HG02870 (cell line): ENCODE data around the gene PRAMEF1.
"Not testable (repeated sequence)": the region's sequence is repeated elsewhere in the genome, so short reads cannot be mapped to it uniquely, and the experiment has no call there.

ENCODE experiments used
- ATAC-seq: cut with Tn5 transposase; IDR thresholded peaks from one replicate; pipeline ENCODE4 v1.9.1; 2021; ENCODE audit warnings: mild to moderate bottlenecking, moderate library complexity; ENCODE audit not compliant: unreplicated experiment

Gene PRAMEF1

DNA sequence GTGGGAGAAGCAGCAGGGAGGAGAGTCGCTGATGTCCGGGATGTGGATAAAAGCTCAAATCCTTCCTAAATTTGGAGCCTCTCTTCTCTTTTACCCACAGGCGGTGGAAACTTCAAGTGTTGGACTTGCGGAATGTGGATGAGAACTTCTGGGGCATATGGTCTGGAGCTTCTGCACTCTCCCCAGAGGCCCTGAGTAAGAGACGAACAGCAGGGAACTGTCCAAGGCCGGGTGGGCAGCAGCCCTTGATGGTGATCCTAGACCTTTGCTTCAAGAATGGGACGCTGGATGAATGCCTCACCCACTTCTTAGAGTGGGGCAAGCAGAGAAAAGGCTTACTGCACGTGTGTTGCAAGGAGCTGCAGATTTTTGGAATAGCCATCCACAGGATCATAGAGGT is 15.8 kb upstream of the PRAMEF1 start:
- no peak for ATAC-seq

GRCh38 chr1:12776801-12777557 is 14.2 kb upstream of the PRAMEF1 start:
- ATAC-seq, result no peak

DNA sequence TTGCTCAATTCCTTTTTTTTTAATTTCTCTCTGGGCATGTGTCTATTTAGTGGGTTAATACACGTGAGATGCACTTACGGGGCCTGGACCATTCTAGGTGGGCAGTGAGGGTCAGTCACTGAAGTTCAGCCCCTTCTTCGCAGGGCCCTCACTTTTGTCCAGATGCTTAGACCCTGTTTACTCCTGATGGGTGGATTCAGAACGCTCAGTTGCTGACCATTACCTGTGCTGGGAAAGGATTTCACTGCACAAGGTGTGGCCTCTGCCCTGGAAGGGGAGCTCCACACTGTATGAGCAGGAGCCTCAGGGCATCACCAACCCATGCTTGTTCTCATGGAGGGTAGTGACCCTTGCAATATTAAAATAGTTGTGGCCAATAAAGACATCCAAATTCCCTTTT is 13.1 kb upstream of the PRAMEF1 start:
- ATAC-seq, result no peak

DNA sequence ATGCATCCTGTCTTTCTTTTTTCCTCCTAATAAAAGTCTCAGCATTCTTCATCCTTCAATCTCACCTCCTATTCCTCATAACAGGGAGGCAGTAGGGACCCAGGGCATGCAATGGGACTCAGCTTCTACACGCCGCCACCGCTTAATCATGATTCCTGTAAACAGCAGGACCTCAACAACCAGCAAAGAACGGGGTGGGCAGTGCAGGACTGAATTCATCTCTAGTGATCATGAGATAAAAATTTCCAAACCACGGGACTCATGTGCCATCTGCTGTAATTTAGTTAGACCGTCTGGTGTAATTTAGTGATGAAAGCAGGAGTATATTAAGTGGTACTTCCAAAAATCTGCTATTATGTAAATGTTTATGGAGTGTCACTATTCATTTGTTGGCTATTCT is 12.3 kb upstream of the PRAMEF1 start:
- no peak for ATAC-seq

- not testable (repeated sequence) for ATAC-seq
Measured at GRCh38 chr1:12781488-12781887, 9.7 kb upstream of the PRAMEF1 start.

DNA sequence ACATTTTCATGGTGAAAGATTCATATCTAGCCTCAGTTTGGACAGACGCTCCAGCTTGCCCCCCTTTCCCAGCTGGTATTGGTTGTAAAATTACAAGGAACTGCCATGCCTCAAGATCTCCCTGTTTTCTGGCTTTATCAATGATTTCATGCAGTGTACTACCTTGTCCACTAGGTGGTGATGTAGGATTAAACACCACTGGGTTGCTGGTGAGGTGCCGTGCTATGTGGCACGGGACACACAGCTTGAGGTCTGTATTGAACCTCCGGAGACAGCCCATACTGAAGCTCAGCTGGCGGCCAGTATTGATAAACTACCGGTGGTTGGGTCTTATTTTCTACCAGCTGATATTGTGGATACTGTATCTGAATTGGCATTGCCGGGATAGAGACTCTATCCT is 7.4 kb upstream of the PRAMEF1 start:
- ATAC-seq, result not testable (repeated sequence)

DNA sequence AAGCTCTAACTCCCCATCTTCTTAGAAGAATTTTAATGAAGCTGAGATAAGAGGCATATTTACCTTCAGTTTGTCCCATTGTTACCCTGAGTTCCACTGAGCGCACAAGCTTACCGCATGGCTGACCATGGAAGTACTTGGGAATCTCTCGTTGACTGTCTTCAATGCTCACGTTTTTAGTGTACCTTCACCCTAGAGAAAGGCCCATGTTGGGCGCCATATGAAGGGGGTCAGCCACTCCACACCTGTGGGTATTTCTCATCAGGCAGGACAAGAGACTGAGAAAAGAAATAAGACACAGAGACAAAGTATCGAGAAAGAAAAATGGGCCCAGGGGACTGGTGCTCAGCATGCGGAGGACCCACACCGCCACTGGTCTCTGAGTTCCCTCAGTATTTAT is 6.5 kb upstream of the PRAMEF1 start:
- not testable (repeated sequence) for ATAC-seq

DNA sequence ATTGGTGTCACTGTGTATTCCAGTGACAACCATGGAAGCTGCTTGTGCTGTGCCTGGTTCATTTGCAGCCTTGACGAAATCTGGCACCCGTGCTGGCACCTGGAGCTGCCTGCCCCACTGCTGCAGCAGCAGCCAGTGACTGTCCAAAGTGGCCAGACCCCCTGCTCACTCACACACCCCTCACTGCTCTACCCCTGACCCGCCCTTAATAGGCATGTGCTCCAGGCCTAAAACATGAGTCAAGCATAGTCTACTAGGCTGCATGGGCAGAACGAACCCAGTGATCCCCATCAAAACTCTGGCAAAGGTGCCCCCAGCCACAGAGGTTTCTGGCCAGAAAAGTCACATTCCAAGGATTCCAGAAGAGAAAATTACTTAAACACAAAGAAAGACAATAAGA is 7.7 kb downstream of the PRAMEF1 start:
- ATAC-seq, result no peak

- ATAC-seq, result no peak
Measured at GRCh38 chr1:12799730-12800129, 8.5 kb downstream of the PRAMEF1 start.

DNA sequence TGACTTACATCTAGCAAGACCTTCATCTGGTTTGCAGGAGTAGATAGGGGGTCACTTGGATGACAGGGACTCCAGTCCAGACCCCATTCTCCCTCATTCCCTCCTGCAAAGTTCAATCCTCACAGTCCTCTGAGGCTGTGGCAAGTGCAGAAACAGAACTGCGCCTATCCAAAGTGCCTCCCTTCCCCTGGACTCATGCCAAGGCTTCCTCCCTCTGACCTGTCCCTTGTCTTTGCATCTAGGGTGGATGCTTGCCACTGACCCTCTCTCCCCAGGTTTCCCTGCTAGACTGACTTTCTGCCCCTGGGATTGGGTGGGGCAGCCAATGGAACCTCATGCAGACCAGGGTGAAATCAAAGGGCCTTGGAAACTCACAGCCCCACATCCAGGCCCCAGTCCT is 18.7 kb downstream of the PRAMEF1 start:
- ATAC-seq, result no peak

DNA sequence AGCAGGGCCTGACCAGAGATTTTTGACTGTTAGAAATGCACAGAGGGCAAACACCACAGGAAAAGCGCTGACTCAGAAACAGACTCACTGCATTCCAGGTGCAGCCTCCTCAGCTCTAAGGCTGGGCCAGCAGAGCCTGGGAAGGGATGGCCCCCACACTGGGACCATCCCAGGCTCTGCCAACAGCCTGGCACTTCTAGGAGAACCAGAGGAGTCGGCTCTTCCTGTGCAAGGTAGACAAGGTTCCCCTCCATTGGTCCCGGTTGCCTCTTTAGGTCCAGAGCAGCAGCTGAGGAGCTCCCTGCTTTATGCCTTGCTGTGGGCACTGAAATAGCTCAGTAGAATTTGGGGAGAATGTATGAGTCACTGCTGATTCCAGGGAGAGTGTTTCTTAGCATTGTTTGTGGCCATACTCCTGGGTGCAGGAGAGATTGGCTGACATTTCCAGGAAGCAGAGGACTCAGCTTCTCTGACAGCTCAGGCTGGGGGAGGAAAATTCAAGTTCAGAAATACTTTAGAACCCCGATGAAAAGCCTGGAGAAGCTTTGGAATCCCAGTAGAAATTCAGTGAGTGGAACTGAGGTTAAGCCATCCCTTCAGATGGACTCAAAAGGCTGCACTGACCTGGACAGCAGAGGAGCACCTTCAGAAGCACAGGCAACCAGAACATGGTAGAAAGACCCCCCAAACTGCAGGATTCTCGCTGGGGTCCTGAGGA is 19.7 kb downstream of the PRAMEF1 start:
- ATAC-seq, result no peak

DNA sequence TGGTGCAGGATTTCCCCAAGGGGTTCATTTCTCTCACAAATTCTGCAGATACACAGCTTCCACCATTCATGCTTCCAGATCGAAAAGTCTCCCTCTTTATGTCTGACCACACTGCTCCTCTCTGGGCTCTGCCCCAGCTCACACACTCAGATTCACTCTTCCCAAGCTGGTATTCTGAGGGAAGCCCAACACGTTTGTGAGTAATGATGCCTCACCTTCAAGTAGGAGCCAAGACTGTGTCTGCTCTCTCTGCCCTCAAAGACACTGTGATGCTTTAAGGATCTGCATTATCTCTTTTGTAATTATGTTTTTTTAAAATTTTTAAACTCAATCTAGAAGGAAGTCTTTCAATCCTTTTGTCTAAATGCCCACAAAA is 20.2 kb downstream of the PRAMEF1 start:
- no peak for ATAC-seq

DNA sequence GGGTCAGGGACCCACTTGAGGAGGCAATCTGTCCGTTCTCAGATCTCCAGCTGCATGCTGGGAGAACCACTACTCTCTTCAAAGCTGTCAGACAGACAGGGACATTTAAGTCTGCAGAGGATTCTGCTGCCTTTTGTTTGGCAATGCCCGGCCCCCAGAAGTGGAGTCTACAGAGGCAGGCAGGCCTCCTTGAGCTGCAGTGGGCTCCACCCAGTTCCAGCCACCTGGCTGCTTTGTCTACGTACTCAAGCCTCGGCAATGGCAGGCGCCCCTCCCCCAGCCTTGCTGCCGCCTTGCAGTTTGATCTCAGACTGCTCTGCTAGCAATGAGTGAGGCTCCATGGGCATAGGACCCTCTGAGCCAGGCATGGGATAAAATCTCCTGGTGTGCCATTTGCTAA is 27.9 kb downstream of the PRAMEF1 start:
- not testable (repeated sequence) for ATAC-seq

- ATAC-seq, result not testable (repeated sequence)
Measured at GRCh38 chr1:12831310-12831709, 40.1 kb downstream of the PRAMEF1 start, which contains the start of gene PRAMEF11. Gene PRAMEF11, minus strand, starts transcription at chr1:12831410. Its CDS starts 2,621 bp downstream, at chr1:12828789.

DNA sequence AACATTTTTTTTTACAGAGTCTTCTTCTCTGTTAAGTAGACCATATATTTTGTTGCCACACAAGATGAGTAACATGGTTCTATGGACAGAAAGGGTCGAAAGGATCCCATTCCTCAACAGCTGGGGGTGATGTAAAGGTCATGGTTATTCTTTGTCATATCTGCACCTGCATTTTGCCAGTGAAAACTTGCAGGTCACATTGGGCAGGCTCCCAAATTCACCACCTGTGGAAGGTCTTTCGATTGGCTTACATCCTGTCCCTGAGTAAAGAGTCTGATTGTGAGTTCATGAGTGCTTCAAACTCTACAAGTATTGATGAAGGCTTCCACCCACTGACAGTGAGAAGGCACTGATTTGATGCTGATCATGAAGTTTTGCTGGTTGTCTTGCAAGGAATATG is 42.1 kb downstream of the PRAMEF1 start:
- not testable (repeated sequence) for ATAC-seq
